ENCODE measurements around the gene ERCC8.
"Not testable (repeated sequence)": the region's sequence is repeated elsewhere in the genome, so short reads cannot be mapped to it uniquely, and the experiment has no call there.

ERCC8 gene, protein sequence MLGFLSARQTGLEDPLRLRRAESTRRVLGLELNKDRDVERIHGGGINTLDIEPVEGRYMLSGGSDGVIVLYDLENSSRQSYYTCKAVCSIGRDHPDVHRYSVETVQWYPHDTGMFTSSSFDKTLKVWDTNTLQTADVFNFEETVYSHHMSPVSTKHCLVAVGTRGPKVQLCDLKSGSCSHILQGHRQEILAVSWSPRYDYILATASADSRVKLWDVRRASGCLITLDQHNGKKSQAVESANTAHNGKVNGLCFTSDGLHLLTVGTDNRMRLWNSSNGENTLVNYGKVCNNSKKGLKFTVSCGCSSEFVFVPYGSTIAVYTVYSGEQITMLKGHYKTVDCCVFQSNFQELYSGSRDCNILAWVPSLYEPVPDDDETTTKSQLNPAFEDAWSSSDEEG

DNA sequence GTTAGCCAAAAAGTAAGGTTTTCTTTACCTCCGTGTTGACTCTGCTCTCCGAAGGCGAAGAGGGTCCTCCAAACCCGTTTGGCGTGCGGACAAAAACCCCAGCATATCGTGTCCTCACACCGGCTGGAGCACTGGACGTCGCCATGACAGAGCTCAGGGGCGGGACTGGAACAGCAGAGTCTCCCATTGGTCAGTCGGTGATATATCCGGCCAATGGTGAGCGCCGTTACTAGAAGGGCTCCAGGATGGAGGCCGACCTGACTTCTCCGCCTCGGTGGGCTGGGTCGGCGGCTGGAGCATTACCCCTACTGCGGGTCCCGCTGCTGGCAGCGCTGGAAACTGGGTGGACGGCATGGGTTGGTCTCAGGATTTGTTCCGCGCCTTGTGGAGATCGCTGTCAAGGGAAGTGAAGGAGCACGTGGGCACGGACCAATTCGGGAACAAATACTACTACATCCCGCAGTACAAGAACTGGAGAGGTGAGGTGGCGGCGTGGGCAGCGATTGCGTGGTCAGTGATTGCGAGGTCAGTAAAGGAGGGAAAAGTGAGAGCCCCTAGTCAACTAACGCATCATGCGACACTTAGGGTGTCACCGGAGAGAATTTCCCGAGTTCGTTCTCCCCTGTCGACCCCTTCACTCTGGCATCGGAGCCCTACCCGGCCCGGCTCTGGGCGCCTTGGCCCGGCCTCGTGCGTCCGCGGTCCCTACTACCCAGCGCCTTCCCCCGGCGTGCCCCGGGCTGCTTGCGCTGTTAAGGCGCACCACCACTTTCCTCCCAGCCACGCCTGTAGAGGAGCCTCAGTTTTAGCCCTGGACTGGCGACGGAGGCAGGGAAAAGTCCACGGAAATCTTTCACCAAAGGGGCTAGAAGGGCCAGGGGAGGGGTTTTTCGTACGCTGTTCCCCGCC lies at the start of gene ERCC8, which contains the start of gene NDUFAF2:
Gene ERCC8, minus strand, starts transcription at position 167 of the 909 bp plus-strand sequence. Its CDS starts 62 bp downstream, at position 105.
Gene NDUFAF2, plus strand, starts transcription at position 302 of the 909 bp plus-strand sequence. Its CDS starts 51 bp downstream, at position 353.
- DNase-seq (ENCODE audit: low read depth in 2 of 3, low spot score in 2 of 3) = peak; percentile 60 to 71 (median 69)

DNA sequence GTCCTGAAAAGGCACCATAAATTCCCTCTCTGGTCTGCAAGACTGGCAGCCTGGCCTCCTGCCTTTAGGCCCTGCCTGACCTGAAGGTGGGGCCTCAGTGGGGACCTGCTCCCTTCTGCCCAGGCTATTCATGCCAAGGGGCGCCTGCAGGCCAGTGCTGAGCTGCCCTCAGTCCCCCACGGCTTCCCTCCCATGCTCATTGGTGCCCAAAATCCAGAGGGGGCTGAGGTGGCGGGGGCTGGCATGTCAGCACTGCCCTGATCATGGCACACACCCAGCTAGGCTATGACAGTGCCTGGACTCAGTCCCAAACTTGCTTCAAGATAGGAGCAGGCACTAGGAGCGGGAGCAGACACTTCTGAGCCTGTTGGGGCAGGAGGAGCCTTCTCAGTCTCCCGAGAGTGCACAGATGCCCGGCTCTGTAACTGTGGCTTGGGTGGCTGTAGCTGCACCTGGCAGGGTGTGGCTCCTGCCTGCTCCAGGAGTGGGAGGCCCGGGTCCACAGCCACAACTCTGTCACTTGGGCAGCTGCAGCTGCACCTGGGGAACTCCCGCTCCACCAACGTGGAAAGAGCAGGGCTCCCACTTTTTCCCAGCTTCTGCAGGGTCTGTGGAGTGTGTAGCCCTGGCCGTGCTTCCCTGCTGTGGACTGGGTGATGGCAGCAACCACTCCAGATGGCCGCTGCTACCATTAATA lies 49.2 kb upstream of the ERCC8 start:
- DNase-seq (ENCODE audit: low read depth in 2 of 3, low spot score in 2 of 3) = no peak

DNA sequence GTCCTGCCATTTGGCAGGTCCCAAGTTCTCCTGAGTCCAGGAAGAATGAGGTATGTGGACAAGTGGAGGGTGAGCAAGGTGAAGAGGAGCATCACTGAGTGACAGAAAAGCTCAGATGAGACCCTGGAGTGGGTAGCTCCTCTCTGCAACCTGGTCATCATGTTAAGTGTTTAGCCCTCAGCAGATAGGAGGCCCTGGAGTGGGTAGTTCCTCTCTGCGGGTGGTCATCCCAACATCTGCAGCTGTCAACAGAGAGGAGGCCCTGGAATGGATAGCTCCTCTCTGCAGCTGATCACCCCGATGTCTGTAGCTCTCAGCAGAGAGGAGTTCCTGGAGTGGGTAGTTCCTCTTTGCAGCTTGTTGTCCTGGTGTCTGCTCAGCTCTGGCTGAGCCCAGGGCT lies 48.6 kb upstream of the ERCC8 start:
- no peak for DNase-seq (ENCODE audit: low read depth in 2 of 3, low spot score in 2 of 3)

DNA sequence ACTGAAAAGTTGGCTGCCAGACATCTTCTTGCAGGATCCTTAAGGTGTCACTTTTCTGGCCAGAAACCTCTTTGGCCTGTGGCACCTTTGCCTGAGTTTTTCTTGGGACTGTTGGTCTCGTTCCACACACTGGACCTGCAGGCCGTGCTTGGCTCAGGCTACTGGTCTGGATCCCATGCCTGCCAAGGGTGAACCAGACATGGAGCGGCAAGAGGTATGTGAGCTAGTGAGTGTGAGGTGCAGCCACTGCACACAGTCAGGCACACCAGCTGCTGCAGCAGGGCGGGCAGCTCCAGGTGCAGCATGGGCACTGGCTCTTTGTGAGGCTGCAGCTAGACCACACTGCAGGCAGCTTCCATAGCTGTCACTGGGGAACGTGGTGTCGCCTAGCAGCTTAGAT lies 48.0 kb upstream of the ERCC8 start:
- no peak for DNase-seq (ENCODE audit: low read depth in 2 of 3, low spot score in 2 of 3)

DNA sequence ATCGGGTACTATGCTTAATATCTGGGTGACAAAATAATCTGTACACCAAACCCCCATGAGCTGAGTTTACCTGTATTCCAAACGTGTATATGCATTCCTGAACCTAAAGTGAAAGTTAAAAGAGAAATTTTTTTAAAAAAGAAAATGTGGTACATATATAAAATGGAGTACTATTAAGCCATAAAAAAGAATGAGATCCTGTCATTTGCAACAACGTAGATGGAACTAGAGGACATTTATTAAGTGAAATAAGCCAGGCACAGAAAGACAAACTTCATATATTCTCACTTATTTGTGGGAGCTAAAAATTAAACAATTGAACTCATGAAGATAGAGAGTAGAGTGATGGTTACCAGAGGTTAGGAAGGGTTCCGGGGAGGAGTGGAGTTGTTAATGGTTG lies 44.9 kb upstream of the ERCC8 start:
- no peak for DNase-seq (ENCODE audit: low read depth in 2 of 3, low spot score in 2 of 3)

DNA sequence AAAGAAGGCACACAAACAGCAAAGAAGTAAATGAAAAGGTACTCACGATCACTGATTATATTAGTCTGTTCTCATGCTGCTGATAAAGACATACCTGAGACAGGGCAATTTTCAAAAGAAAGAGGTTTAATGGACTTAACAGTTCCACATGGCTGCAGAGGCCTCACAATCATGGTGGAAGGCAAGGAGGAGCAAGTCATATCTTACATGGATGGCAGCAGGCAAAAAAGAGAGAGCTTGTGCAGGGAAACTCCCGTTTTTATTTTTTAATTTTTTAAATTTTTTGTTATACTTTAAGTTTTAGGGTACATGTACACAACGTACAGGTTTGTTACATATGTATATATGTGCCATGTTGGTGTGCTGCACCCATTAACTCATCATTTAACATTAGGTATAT lies 37.3 kb upstream of the ERCC8 start:
- DNase-seq (ENCODE audit: low read depth in 2 of 3, low spot score in 2 of 3) = not testable (repeated sequence)

DNA sequence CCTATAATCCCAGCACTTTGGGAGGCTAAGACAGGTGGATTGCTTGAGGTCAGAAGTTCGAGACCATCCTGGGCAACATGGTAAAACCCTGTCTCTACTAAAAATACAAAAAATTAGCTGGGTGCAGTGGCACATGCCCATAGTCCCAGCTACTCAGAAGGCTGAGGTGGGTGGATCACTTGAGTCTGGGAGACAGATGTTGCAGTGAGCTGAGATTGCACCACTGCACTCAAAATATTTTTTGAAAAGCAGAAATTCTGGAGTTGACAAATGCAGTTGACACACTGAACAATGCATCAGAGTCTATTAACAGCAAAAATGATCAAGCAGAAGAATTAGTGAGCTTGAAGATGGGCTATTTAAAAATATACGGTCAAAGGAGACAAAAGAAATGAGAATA lies 35.6 kb upstream of the ERCC8 start:
- DNase-seq (ENCODE audit: low read depth in 2 of 3, low spot score in 2 of 3) = no peak

DNA sequence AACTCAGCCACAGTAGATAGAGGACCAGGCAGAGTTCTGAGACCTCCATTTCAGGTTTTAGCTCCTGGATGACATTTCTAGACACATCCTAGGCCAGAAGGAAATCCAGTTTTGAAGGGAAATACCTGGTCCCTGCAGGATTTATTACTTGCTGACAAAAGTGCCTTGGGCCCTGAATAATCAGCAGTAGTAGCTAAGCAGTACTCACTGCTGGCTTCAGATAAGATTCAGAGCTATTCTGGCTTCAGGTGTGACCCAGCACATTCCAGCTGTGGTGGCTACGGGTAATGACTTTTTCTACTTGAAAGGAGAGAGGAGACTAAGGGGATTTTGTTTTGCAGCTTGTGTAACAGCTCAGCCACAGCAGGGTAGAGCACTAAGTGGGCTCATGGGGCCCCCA lies 34.1 kb upstream of the ERCC8 start:
- no peak for DNase-seq (ENCODE audit: low read depth in 2 of 3, low spot score in 2 of 3)

DNA sequence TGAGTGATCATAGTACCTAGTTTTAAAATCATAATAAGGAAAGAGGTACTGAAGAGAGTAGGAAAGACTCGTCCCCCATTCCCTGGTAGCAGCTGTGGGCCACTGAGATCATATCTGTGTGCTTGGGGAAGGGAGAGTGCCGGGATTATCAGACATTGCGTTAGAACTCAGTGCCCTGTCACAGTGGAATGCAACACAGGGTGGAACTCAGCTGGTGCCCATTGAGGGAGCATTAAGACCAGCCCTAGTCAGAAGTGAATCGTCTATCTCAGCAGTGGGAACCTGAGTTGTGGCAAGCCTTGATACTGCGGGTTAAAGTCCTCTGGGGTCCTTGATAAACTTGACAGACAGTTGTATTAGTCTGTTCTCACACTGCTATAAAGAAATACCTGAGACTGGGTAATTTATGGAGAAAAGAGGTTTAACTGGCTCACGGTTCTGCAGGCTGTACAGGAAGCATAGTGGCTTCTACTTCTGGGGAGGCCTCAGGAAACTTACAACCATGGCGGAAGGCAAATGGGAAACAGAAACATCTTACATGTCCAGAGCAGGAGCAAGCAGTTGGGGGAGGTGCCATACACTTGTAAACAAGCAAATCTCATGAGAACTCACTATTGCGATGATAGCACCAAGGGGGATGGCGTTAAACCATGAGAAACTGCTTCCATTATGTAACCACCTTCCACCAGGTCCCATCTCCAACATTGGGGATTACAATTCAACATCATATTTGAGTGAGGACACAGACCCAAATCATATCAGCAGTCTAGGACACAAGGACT lies 33.3 kb upstream of the ERCC8 start:
- DNase-seq (ENCODE audit: low read depth in 2 of 3, low spot score in 2 of 3) = no peak

DNA sequence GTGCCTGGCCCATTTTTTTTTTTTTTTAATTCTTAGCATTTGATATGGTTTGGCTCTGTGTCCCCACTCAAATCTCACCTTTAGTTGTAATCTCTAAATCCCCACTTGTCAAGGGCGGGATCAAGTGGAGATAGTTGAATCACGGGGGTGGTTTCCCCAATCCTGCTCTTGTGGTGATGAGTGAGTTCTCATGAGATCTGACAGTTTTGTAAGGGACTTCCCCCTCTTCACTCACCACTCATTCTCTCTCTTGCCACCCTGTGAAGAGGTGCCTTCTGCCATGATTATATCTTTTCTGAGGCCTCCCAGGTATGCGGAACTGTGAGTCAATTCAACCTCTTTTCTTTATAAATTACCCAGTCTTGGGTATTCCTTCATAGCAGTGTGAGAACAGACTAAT lies 27.4 kb upstream of the ERCC8 start:
- DNase-seq (ENCODE audit: low read depth in 2 of 3, low spot score in 2 of 3) = peak in 1 of 3 experiments; percentile 10

DNA sequence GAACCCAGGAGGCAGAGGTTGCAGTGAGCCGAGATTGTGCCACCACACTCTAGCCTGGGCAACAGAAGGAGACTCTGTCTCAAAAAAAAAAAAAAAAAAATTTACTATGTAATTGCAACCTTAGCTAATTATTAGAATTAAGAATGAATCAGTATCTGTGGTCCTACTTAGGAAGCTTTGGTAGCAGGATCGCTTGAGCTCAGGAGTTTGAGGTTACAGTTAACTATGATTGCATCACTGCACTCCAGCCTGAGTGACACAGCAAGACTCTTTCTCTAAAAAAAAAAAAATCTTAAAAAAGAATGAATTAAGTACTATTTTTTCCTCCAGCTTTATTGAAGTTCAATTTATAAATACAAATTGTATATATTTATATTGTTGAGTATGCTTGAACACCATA lies 16.8 kb upstream of the ERCC8 start:
- no peak for DNase-seq (ENCODE audit: low read depth in 2 of 3, low spot score in 2 of 3)

DNA sequence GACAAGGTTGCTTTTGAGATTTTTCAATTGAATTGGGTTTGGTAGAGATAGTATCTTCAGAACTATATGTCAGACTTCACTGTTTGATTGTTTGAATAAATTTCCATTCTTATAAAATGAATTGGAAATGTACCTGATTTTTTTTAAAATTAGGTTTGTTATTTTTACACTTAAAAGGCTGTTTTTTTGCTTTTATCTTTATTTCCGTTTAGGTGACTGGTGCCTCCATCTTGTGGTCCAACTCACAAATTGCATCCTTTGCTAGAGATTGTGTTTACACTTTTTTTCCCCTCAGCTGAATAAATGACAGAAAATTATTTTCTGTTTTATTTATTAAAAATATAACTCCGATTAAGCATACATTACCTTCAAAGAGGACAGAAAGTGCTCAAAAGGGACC lies 15.7 kb upstream of the ERCC8 start:
- DNase-seq (ENCODE audit: low read depth in 2 of 3, low spot score in 2 of 3) = no peak

DNA sequence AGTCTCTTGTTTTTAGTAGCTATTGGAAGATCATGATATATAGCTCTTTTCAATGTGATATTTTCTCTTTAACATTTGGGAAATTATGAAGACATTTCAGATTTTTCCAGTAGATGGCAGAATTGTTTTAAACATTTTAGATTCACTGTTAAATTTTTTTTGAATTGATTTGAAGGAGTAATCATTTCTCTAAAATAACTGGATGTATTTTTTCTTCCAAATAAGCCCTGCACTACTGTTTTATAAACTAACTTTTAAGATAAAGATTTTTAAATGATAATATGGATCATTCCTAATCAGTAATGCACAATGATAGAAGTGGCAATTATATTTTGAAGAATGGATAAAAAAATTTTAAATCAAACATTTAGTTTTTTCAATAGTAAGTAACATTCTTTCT lies 14.3 kb upstream of the ERCC8 start:
- no peak for DNase-seq (ENCODE audit: low read depth in 2 of 3, low spot score in 2 of 3)

DNA sequence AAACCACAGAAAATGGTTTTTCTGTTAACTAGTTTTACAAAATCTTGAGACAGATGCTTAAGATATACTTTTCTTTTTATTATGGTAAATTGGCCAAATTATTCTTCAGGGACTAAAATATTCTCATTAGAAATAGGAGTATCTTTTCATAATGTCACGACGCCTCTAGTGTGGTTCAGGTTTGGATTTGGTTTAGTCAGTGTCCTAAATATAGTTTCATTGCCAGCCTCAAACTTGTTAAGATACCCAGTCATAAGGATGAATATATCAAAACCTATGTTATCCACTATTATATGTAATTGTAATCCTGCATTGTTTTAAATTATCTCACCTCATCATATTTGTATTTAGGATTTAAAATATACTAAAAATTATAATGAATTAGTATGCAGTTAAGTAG lies 13.8 kb upstream of the ERCC8 start:
- no peak for DNase-seq (ENCODE audit: low read depth in 2 of 3, low spot score in 2 of 3)

DNA sequence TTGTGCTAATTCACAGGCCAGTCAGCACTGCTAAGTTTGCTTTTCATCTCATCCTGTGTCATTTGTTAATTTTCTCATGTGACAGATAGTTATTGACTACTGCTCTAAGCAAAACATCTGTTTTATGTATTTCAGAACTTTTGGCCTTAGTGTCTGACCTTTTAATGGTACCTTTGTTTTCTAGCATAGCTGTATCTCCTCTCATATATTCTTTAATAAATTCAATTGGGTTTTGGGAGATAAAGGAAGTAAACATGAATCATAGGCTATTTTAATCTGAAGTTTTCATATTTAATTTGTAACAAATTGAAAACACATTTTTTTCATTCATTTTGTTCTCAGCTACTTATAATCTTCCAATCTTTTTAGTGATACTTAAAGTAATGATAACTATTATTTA lies 13.2 kb upstream of the ERCC8 start:
- no peak for DNase-seq (ENCODE audit: low read depth in 2 of 3, low spot score in 2 of 3)

DNA sequence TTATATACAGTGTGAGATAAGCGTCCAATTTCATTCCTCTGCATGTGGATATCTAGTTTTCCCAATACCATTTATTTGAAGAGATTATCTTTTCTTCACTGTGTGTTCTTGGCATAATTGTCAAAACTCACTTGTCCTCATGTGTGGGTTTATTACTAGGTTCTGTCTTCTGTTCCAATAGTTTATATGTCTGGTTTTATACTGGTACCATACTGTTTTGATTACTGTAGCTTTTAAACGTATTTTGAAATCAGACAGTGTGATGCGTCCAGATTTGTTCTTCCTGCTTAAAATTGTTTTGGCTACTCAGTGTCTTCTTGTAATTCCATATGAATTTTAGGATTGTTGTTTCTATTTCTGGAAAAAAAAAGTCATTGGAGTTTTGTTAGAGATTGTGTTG lies 10.4 kb upstream of the ERCC8 start:
- DNase-seq (ENCODE audit: low read depth in 2 of 3, low spot score in 2 of 3) = no peak

DNA sequence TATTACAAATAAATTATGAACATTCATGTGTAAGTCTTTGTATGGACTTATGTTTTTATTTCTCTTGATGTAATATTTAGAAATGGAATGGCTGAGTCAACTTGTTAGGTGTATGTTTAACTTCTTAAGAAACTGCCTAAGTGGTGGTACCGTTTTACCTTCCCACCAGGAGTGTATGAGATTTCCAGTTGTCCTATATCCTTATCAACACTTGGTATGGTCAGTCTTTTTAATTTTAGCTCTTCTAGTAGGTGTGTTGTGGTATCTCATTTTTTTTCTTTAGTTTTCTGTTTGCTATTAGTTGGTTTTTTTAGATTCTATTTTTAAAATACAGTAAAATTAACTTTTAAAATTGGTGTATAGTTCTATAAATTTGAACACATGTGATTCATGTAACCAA lies 3.9 kb upstream of the ERCC8 start:
- DNase-seq (ENCODE audit: low read depth in 2 of 3, low spot score in 2 of 3) = no peak

DNA sequence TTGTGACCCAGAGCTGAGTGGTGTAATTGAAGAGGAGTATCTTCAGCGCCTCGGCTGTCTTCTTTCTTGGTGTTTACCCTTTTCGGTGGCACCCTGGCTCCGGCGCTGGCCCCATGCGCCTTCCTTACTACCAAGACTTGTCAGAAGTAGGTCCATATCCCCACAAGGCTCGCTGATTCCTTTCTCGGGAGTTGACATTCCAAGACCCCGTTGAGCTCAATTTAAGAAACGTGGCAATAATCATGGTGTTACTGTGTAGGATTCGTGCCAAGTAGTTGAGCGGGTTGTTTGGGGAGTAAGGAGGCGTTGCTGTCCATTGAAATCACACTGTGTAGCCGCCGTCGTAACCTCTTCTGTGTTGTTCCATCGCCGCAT lies 930 bp upstream of the ERCC8 start:
- peak in 1 of 3 experiments; percentile 0 for DNase-seq (ENCODE audit: low read depth in 2 of 3, low spot score in 2 of 3)

DNA sequence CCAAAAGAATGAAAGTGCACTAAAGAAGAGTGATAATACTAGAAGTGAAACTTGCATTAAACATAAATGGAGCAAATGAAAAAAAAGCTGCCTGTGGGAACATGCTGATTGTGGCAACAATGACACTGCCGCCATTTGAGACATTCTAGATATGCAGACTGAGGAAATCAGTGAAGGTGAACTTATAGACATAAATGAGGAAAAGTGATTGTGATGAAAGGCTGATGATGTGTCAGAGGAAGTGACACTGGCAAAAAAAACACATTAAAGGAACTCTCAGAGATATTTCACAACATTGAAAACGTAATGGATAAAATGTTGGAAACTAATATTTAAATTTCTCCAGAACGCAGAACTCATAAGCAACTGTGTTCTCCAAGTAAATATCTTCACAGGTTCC lies 1.2 kb downstream of the ERCC8 start:
- no peak for DNase-seq (ENCODE audit: low read depth in 2 of 3, low spot score in 2 of 3)

DNA sequence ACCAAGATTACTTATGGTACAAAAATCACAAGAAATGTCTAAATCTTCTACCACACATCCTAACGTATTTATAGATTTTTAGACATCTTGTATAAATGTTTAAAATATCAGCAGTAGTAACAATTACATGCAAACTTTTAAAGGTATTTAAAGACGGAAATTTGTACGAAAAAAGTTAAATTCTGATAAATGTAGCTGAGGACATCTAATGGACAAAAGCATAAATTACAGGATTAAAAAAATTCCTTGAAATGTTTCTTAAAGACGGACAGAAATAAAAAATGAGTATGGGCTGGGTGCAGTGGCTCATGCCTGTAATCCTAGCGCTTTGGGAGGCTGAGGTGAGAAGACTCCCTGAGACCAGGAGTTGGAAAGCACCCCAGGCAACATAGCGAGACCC lies 15.8 kb downstream of the ERCC8 start:
- DNase-seq (ENCODE audit: low read depth in 2 of 3, low spot score in 2 of 3) = no peak

DNA sequence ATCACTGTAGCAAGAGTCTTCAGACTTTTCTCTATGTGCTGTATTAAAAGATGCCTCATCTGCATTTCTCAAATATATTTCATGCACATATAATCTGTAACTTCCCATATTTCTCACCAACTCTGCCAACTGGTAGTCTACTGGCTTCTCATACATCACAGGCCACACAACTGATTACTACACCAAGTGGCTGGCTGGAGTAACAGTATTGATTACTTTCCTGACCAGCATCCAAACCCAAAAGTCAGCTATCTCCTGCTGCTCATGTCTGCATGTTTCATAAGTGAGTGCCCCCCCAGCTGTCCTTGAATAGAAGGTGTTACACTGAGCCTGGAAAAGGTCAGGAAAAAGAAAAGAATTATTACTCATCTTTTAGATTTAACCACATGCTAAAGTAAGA lies 17.4 kb downstream of the ERCC8 start:
- DNase-seq (ENCODE audit: low read depth in 2 of 3, low spot score in 2 of 3) = no peak
